Globus pallidus (tissue), 1 donor: ENCODE measurements around the gene SGCA.

Experiments used
- DNase-seq: peaks from one replicate; pipeline ENCODE4 v3.0.0-alpha.2; 2015; ENCODE audit warnings: low spot score

Gene SGCA

GRCh38 chr17:50149417-50150353 is 16.1 kb upstream of the SGCA start:
- peak; percentile 43 for DNase-seq

DNA sequence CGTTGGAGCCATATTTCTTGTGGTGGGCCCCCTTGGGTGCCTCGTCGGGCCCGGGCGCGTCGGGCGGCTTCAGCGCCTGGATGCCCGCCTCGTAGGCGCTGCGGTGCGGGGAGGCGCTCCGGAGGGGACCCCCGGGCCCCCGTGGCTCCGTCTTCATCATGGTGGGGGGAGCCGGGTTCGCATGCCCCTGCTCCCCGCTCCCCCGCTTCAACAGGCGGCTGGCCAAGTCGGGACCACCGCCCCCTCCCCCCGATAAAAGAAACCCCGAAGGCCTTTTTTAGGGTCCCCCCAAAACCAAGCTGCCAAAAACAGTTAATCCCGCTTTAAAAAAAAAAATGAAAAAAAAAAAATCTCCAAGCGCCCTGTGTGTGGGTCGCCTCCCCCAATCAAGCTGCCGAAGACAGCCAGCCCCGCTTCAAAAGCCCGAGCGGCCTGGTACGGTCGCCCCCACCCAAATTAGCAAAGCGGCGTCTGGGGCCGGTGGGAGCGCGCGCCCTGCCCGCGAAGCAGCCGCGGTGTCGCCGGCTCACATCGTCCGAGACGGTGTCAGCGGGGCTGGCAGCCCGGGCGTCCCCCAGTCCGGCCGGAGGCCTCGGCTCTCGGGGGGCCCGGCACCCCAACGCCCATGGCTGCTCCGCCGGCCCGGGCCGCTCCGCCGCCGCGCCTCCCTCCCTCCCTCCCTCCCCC is 15.3 kb upstream of the SGCA start, which contains the start of gene PPP1R9B:
PPP1R9B (minus strand) TSS at position 324 of the 687 bp plus-strand sequence; CDS start at position 160, 164 bp downstream.
- no peak for DNase-seq

- DNase-seq, result peak; percentile 90
Observed at GRCh38 chr17:50151041-50151936, 14.5 kb upstream of the SGCA start.

DNA sequence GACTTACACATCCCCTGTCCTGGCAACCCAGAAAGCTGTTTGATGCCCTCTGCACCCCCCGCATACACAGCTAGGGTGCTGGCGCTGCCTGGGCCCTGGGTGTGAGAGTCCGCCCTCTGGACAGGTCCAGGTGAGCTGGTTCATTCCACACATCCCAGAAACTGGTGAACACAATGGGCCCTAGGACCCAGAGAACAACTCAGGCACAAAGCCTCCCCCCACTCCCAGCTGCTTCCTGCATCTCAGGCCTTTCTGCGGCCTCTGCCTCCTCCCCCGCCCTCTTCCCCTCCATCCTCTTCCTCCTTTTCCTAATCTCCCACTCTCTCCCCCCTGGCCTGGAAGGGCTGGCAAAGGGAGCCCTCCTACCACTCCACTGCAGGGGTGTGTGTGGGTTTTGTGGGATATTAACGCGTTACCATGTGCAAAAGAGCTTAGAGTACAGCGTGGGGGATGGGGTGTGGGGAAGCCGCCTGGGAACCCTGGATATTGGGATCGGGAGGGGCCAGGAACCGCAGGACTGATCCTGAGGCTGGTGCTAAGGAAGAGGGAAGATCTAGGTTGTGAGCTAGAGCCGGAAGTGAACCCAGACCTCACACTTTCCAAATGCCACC is 13.8 kb upstream of the SGCA start:
- DNase-seq, result peak; percentile 95

- no peak for DNase-seq
Observed at GRCh38 chr17:50152736-50153135, 13.1 kb upstream of the SGCA start.

GRCh38 chr17:50153650-50154575 is 11.9 kb upstream of the SGCA start:
- no peak for DNase-seq

DNA sequence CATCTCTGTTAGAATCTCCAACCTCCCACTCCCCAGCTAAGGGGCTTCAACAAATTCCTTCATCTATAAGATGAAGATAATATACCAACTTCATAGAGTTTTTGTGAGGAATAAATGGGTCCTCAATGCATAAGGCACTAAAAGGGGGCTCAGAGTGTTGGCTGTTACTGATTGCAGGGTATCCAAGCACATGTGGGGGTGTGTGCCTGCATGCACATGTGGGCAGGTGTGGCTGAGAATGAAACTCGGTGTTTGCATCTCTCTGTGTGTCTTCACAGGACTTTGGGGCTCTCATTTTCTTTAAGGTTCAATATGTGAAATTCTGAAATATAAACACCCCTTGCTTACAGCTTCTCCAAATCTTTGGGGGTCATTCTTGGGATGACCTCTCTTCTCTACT is 11.2 kb upstream of the SGCA start:
- no peak for DNase-seq

GRCh38 chr17:50155115-50155819 is 10.5 kb upstream of the SGCA start:
- no peak for DNase-seq

DNA sequence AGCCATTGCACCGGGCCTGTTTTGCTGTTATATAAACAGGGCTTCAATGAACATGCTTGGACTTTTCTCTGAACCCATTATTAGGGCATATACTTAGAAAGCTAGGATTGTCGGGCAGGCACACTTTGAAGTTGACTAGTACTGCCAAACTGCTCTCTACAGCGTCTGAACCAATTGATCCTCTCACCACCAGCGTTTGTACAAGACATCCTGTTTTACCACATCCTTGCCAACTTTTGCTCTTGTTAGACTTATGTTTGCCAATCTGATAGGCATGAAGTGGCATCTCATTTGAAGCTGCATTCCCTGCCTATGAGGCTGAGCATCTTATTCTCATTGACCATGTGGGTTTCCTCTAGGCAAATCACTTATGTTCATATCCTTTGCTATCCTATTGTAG is 7.9 kb upstream of the SGCA start:
- no peak for DNase-seq

- DNase-seq, result peak; percentile 85
Observed at GRCh38 chr17:50161023-50161910, 4.5 kb upstream of the SGCA start.

GRCh38 chr17:50161911-50162288 is 3.9 kb upstream of the SGCA start:
- no peak for DNase-seq

DNA sequence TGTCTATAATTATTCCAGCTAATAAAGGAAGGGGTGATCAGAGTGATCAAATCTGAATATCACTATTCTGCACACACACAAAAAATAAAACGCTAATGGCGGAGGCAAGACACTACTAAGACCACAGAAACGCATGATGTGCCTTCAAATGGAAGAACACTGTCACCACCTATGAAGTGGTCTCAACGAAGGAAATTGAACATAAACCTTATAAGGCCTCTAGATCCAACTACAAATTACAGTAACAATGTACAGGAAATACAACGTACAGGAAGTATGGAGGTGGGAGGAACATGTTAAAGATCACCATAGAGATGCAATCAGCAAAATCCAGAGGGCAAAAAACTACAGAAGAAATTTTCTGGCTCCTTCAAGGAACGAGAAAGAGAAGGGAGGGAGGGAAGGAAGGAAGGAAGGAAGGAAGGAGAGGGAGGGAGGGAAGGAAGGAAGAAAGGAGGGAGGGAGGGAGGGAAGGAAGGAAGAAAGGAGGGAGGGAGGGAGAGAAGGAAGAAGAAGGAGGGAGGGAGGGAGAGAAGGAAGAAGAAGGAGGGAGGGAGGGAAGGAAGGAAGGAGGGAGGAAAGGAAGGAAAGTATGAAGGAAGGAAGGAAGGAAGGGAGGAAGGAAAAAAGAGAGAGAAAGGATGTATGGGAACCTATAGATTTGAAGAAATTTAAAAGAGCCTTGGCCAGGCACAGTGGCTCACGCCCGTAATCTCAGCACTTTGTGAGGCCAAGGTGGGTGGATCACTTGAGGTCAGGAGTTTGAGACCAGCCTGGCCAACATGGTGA is 3.1 kb upstream of the SGCA start:
- no peak for DNase-seq

- DNase-seq, result no peak
Observed at GRCh38 chr17:50163843-50164696, 1.7 kb upstream of the SGCA start.

GRCh38 chr17:50164697-50164988 is 1.2 kb upstream of the SGCA start:
- no peak for DNase-seq

- no peak for DNase-seq
Observed at GRCh38 chr17:50165066-50165465, 739 bp upstream of the SGCA start.

DNA sequence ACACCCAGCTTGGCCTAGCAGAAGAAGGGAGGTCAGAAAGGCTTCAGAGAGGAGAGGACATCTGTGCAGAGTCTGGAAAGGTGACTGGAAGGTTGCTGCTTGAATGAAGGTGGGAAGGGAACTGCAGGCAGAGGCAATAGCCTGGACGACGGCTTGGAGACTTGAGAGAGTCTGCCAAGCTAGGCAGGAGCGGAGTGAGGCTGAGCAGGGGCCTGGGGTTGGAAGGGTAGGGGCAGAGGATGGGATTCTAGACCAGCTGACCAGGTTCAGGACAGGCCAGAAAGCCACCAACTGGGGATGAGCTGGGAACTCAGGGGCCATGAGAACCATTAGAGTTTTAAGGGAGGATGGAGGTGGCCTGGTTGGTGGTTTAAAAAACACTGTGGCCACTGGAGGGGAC is 339 bp upstream of the SGCA start:
- DNase-seq, result no peak

DNA sequence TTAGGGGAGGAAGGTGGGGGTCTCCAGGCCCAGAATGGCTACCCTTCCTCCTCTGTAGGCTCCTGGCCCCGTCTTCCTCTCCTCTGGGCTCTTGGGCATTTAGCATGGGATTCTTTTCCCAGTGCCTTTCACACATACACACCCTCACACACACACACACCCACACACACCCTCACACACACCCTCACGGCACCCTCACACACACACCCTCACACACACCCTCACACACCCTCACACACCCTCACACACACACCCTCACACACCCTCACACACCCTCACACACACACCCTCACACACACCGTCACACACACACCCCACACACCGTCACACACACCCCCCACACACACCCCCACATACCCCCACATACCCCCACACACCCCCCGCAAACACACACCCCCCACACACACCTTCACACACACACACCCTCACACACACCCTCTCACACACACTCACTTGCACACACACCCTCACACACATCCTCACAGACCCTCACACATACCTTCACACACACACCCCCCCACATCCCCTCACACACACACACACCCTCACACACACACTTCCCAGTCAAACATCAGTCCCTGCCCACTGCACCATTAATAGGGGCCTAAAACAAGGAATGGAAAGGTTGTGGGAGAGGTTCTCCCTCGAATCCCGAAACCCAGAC is 845 bp downstream of the SGCA start:
- no peak for DNase-seq
